Neuronal stem cell (in vitro differentiated cells): ENCODE measurements around the gene SNX30.

Experiments used
- DNase-seq: peaks from one replicate; pipeline ENCODE4 v3.0.0-alpha.2; 2013; ENCODE audit warnings: low spot score
- H2AFZ ChIP-seq: one replicate; pipeline ENCODE4 v1.6.1; 2013; ENCODE audit warnings: mild to moderate bottlenecking, low read length, inconsistent platforms
- H2AK5ac ChIP-seq: 2 replicates; pipeline ENCODE4 v1.6.1; 2013; ENCODE audit warnings: low read depth, mild to moderate bottlenecking, inconsistent platforms, low read length, moderate library complexity, mixed read lengths
- H2BK120ac ChIP-seq: 2 replicates; pipeline ENCODE4 v1.6.1; 2013; ENCODE audit warnings: low read depth, mild to moderate bottlenecking, inconsistent platforms, low read length, moderate library complexity, mixed read lengths
- H2BK12ac ChIP-seq: one replicate; pipeline ENCODE4 v1.6.1; 2013; ENCODE audit warnings: low read length, inconsistent platforms
- H2BK15ac ChIP-seq: 2 replicates; pipeline ENCODE4 v1.6.1; 2013; ENCODE audit warnings: mild to moderate bottlenecking, low read length, inconsistent platforms, mixed read lengths
- H2BK5ac ChIP-seq: one replicate; pipeline ENCODE4 v1.6.1; 2013; ENCODE audit warnings: inconsistent platforms, mild to moderate bottlenecking, low read length, moderate library complexity
- H3K14ac ChIP-seq: one replicate; pipeline ENCODE4 v1.6.1; 2013; ENCODE audit warnings: low read length, inconsistent platforms
- H3K18ac ChIP-seq: 2 replicates; pipeline ENCODE4 v1.6.1; 2013; ENCODE audit warnings: low read length, inconsistent platforms
- H3K23ac ChIP-seq: 2 replicates; pipeline ENCODE4 v1.6.1; 2013; ENCODE audit warnings: low read depth, mild to moderate bottlenecking, mixed read lengths, low read length, inconsistent platforms; ENCODE audit not compliant: poor library complexity
- H3K27ac ChIP-seq: replicated peaks from 3 replicates; pipeline ENCODE4 v1.5.1; 2013; ENCODE audit warnings: low read length, inconsistent platforms
- H3K27me3 ChIP-seq, 3 experiments: 2 replicates each; pipeline ENCODE4 v1.6.1; 2013; ENCODE audit warnings: low read length in 3 of 3, mild to moderate bottlenecking in 2 of 3, inconsistent platforms in 1 of 3, low read depth in 1 of 3, mixed read lengths in 1 of 3, moderate library complexity in 1 of 3; ENCODE audit not compliant: control insufficient read depth in 3 of 3, insufficient read depth in 3 of 3
- H3K36me3 ChIP-seq, 2 donors: replicated peaks in 1 of 2; 2 replicates each; pipeline ENCODE4 v1.6.1; 2013; ENCODE audit warnings: low read length in 2 of 2; ENCODE audit not compliant: control insufficient read depth in 2 of 2, insufficient read depth in 2 of 2
- H3K4ac ChIP-seq: 2 replicates; pipeline ENCODE4 v1.6.1; 2013; ENCODE audit warnings: inconsistent platforms, mild to moderate bottlenecking, low read length, moderate library complexity
- H3K4me1 ChIP-seq, 2 donors: 1 replicate in 1 of 2; 2 replicates in 1 of 2; pipeline ENCODE4 v1.6.1; 2013; ENCODE audit warnings: low read length in 2 of 2, low read depth in 1 of 2; ENCODE audit not compliant: control insufficient read depth in 2 of 2, insufficient read depth in 1 of 2
- H3K4me2 ChIP-seq: one replicate; pipeline ENCODE4 v1.6.1; 2013; ENCODE audit warnings: mild to moderate bottlenecking, low read length, inconsistent platforms; ENCODE audit not compliant: insufficient read depth, poor library complexity, severe bottlenecking
- H3K4me3 ChIP-seq, 2 donors: 2 replicates each; pipeline ENCODE4 v1.5.1; 2013; ENCODE audit warnings: low read length in 2 of 2, mild to moderate bottlenecking in 2 of 2, inconsistent platforms in 1 of 2, moderate library complexity in 1 of 2
- H3K79me1 ChIP-seq: one replicate; pipeline ENCODE4 v1.6.1; 2013; ENCODE audit warnings: low read depth, mild to moderate bottlenecking, inconsistent platforms, low read length, moderate library complexity
- H3K9ac ChIP-seq: one replicate; pipeline ENCODE4 v1.6.1; 2013; ENCODE audit warnings: mild to moderate bottlenecking, low read depth, low read length, inconsistent platforms; ENCODE audit not compliant: poor library complexity
- H3K9me3 ChIP-seq, 2 donors: replicated peaks in 1 of 2; 2 replicates each; pipeline versions ENCODE3 to v1.6.1; 2013; ENCODE audit warnings: low read length in 2 of 2, mild to moderate bottlenecking in 2 of 2, inconsistent platforms in 1 of 2, low read depth in 1 of 2, mixed read lengths in 1 of 2, moderate library complexity in 1 of 2; ENCODE audit not compliant: control insufficient read depth in 2 of 2, insufficient read depth in 1 of 2
- H4K8ac ChIP-seq: one replicate; pipeline ENCODE4 v1.6.1; 2013; ENCODE audit warnings: low read depth, mild to moderate bottlenecking, inconsistent platforms, low read length, moderate library complexity
- H4K91ac ChIP-seq: one replicate; pipeline ENCODE4 v1.6.1; 2013; ENCODE audit warnings: low read length, low read depth, mild to moderate bottlenecking, inconsistent platforms; ENCODE audit not compliant: poor library complexity
- WGBS, 2 donors: extraction: QIAGEN DNeasy Blood & Tissue Kit; methylation state at CpG; one replicate each; pipeline ENCODE4 v1.1.7; 2013; ENCODE audit warnings: missing lambda C conversion rate in 2 of 2, mixed read lengths in 1 of 2; ENCODE audit not compliant: insufficient read length in 2 of 2, insufficient replicate concordance in 1 of 2; ENCODE audit errors: extremely low coverage in 2 of 2; 5-methylcytosine and 5-hydroxymethylcytosine counted together

Gene SNX30

DNA sequence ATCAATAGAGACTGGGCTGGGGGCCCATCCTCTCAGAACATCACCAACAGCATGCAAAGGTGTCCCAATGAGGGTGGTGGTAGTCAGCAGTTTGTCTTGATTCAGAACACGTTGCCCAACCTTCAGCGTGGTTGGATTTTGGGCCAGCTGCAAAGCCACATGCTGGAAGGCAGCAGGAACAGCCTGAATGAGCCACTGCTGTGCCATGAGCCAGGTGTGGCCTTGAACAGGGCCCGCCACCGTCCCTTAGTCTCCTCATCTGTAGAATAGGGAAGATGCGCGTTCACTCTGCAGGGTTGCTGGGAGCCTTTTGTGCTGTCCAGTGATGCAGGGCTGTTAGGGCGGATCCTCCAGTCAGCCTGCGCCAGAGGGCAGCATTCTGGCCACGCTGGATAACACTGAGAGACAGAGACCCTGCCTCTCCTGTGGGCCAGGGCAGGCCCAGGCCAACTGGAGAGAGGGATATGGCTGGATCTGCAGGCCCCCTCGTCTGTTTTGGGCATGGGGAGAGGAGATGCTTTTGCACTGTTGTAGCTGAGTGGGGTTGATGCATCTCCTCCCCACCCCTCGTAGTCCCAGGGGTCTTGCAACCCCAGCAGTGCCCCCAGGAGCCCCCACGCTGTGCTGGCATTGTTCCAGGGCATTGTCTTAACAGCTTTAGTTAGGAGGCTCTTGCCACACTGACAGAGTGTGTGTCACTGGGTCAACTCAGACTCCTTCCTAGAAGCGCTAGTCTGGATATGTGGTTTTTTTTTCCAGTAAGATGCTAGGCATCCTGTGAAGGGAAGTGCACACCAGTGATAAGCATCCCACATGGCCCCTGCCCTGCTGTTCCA, 98.0 kb downstream of the SNX30 start:
- Histone ChIP-seq H3K4ac (no peak overlapping the region), H3K27me3 (no peaks in the 10 kb centered on the region), H2BK12ac (no peak overlapping the region), H3K14ac (no peak overlapping the region), H3K4me1 (peaks cover 8 to 9% of the 10 kb centered on the region in 2 donors), H2BK120ac (no peak overlapping the region), H3K23ac (peak overlapping the region; percentile 1), H3K4me2 (no peak overlapping the region), H3K9ac (peak overlapping the region; percentile 57), H3K79me1 (no peaks in the 10 kb centered on the region), H4K91ac (no peak overlapping the region), H4K8ac (peak overlapping the region; percentile 73), H3K4me3 (no peak overlapping the region), H2AFZ (no peak overlapping the region), H2BK15ac (no peak overlapping the region), H2AK5ac (peak overlapping the region; percentile 33), H3K36me3 (peaks cover 0 to 22% of the 10 kb centered on the region in 2 donors), H3K27ac (no peak overlapping the region), H2BK5ac (no peak overlapping the region), H3K18ac (peak overlapping the region; percentile 76), H3K9me3 (peaks cover 0 to 9% of the 10 kb centered on the region in 2 donors)
- no CpG with 5 or more reads among the region's 13 CpGs for WGBS, 2 donors
- DNase-seq: peak; percentile 18

GRCh38 chr9:112849363-112849922, 98.9 kb downstream of the SNX30 start:
- no peak overlapping the region for H3K14ac ChIP-seq
- peaks cover 0 to 30% of the 10 kb centered on the region in 2 donors for H3K36me3 ChIP-seq
- H3K18ac ChIP-seq: no peak overlapping the region
- H2BK120ac ChIP-seq: no peak overlapping the region
- no peak overlapping the region for H2BK12ac ChIP-seq
- no peak overlapping the region for H2AFZ ChIP-seq
- H3K79me1 ChIP-seq: no peaks in the 10 kb centered on the region
- H3K27ac ChIP-seq: no peak overlapping the region
- no peak overlapping the region for H4K91ac ChIP-seq
- H3K4me1 ChIP-seq: peaks cover 8 to 9% of the 10 kb centered on the region in 2 donors
- H2AK5ac ChIP-seq: no peak overlapping the region
- no peak overlapping the region for H2BK5ac ChIP-seq
- no peak overlapping the region for H3K9ac ChIP-seq
- H2BK15ac ChIP-seq: no peak overlapping the region
- no peak overlapping the region for H3K4ac ChIP-seq
- WGBS, 2 donors: no CpG with 5 or more reads among the region's 6 CpGs
- peaks cover 0 to 9% of the 10 kb centered on the region in 2 donors for H3K9me3 ChIP-seq
- no peak overlapping the region for H3K4me3 ChIP-seq
- H3K4me2 ChIP-seq: no peak overlapping the region
- H4K8ac ChIP-seq: no peak overlapping the region
- no peak overlapping the region for H3K23ac ChIP-seq
- no peak for DNase-seq
- H3K27me3 ChIP-seq: no peaks in the 10 kb centered on the region

- Histone ChIP-seq H2BK12ac (no peak overlapping the region), H3K79me1 (no peaks in the 10 kb centered on the region), H3K9me3 (no peaks in the 10 kb centered on the region), H3K36me3 (peaks cover 0 to 30% of the 10 kb centered on the region in 2 donors), H3K9ac (no peak overlapping the region), H2BK120ac (no peak overlapping the region), H2AFZ (no peak overlapping the region), H3K4me3 (no peak overlapping the region), H3K4ac (no peak overlapping the region), H3K14ac (no peak overlapping the region), H4K8ac (no peak overlapping the region), H2AK5ac (no peak overlapping the region), H3K23ac (no peak overlapping the region), H3K27me3 (no peaks in the 10 kb centered on the region), H2BK5ac (no peak overlapping the region), H2BK15ac (no peak overlapping the region), H3K27ac (no peak overlapping the region), H3K4me1 (peaks cover 8 to 9% of the 10 kb centered on the region in 2 donors), H3K18ac (no peak overlapping the region), H4K91ac (no peak overlapping the region), H3K4me2 (no peak overlapping the region)
- WGBS, 2 donors: no CpG with 5 or more reads among the region's 6 CpGs
- no peak for DNase-seq
Measured at GRCh38 chr9:112850840-112851239, 100.3 kb downstream of the SNX30 start.

DNA sequence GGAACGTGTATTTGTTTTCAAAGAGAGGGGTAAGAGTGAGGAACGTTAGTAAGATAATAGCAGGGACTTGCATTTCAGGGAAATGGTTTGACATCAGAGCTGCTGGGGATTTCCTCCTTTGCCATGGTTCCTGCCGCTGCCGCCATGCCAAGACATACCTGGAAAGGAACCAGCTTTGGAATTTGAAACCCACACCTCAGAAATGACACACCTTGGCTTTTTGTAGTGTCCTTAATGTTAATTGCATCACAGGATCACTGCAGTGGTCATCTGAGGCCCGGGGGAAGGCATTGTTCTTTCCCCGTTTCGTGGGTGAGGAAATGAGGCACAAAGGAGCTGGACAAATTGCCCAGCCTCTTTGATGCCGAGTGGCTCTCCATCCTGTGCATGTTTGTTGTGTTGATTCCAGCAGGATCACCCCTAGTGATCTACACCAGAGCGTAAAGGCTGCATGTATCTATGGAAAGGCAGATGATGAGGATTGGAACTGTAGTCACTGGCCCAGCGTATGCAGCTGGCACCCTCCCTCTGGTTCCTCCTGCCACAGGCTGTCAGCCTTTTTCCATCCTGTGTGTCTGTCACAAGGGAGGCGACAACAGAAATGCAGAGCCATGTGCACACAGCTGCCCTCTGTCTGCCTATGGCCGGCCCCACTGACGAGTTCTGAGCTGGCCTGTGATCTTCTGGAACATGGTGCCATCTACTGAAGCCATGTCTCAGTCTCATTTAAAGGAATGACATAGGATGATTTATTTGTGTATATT, 102.4 kb downstream of the SNX30 start:
- Histone ChIP-seq H4K91ac (no peak overlapping the region), H3K9me3 (no peaks in the 10 kb centered on the region), H3K18ac (peak overlapping the region; percentile 33), H3K14ac (peak overlapping the region; percentile 59), H4K8ac (no peak overlapping the region), H2BK15ac (no peak overlapping the region), H3K36me3 (peaks cover 0 to 30% of the 10 kb centered on the region in 2 donors), H2BK5ac (no peak overlapping the region), H3K4me2 (no peak overlapping the region), H3K27me3 (no peaks in the 10 kb centered on the region), H2BK12ac (no peak overlapping the region), H2BK120ac (no peak overlapping the region), H3K4ac (no peak overlapping the region), H2AK5ac (no peak overlapping the region), H3K9ac (no peak overlapping the region), H2AFZ (no peak overlapping the region), H3K4me3 (no peak overlapping the region), H3K27ac (no peak overlapping the region), H3K4me1 (peaks cover 8 to 9% of the 10 kb centered on the region in 2 donors), H3K23ac (peak overlapping the region; percentile 66), H3K79me1 (no peaks in the 10 kb centered on the region)
- no CpG with 5 or more reads among the region's 13 CpGs for WGBS, 2 donors
- DNase-seq: no peak
